ENCODE results near the gene UBE2D2.
A peak's percentile ranks its signal among the peaks of the same experiment; 100 is the strongest.

DNA sequence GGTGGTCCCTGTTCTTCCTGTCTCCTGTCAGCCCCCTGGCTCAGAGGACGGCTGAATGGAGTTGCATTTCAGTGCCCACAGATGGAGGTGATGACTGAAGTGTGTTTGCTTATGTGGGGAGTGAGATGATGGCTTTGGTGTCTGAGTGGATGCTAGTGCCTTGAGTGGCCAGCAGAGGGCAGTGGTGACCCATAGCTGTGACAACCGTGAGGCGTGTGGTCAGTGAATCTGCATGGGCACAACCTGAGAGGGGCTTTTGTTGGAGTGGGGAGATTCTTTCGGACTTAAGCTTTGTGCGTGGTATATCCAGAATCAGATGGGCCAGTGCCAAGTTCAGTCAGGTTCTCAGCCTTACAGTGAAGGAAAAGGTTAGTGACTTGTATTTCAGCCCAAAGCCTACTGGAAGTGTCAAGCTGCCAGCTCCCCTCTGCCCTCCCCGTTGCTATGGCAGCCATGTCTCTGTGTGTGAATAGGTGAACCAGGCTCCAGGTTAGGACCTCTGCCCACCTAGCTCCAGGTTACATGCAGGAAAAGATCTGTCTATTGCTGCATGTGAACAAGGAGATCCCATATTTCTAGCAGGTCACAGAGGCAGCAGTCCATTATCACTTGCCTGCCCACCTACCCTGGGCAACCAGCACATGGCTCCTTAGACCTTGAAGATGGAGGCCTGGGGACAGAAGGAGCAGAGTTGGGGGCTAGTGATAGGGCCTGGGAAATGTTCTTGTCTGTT lies 72.3 kb downstream of the UBE2D2 start:
- TF ChIP-seq PAWR (CRISPR knock-in tag; IDR thresholded peaks at IDR 0.05; ENCODE audit: borderline replicate concordance), result no peak
- no peak for TF ChIP-seq EP300 (IDR thresholded peaks at IDR 0.05; ENCODE audit: low read depth in 2 of 2, low read length in 2 of 2)
- TF ChIP-seq EP300 (CRISPR knock-in tag; IDR thresholded peaks at IDR 0.05; ENCODE audit: borderline replicate concordance), result no peak
- 0 out of 2 replicates have a peak, but pooled peaks have one; percentile 44 for TF ChIP-seq TBX2 (CRISPR knock-in tag; IDR thresholded peaks at IDR 0.05; ENCODE audit: borderline replicate concordance)
